HG03457 (cell line): Measurements from ENCODE around the gene SLC44A5.
"Not testable (repeated sequence)": the region's sequence is repeated elsewhere in the genome, so short reads cannot be mapped to it uniquely, and the experiment has no call there.

Source experiments
- ATAC-seq: cut with Tn5 transposase; IDR thresholded peaks from one replicate; pipeline ENCODE4 v1.9.1; 2021; ENCODE audit warnings: moderate number of reproducible peaks; ENCODE audit not compliant: unreplicated experiment

The SLC44A5 gene

GRCh38 chr1:75203415-75204277, 407.3 kb downstream of the SLC44A5 start:
- ATAC-seq: no peak

DNA sequence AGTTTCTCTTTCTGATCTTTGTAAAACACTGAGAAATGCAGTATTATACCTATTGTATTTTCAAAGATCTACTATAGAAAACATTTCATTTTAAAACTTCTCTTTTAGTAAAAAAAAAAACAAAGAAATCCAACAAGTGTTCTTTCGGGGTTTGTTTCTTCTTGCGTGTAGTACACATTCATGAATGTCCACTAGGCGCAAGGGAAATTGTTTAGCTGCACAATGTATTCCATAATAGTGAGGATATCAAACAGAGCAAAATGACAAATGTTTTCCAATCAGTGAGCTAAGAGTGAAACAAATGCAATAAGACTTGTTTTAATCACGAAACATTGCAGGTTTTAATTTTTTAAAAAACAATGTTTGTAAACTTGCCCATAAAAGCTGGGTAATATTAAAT, 408.2 kb downstream of the SLC44A5 start:
- no peak for ATAC-seq

GRCh38 chr1:75198761-75199160, 412.2 kb downstream of the SLC44A5 start:
- no peak for ATAC-seq

DNA sequence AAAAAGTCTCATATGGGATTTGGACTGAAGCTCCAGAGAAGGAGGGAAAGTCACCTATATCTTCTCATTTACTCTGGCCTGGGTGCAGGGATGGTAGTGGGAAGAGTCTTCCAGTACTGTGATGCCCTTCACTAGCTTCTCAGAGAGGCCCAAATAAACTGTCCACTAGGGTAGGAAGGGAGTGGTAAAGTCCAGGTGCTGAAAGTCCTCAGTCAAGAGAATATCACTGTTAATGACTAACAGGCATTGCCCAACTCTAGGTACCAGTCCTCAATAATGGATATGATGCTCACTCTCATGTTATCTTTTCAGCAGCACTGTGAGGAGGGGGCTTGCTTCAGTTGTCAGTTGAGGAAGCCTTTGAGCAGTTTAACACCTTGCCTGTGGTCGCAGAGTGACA, 412.8 kb downstream of the SLC44A5 start:
- no peak for ATAC-seq

DNA sequence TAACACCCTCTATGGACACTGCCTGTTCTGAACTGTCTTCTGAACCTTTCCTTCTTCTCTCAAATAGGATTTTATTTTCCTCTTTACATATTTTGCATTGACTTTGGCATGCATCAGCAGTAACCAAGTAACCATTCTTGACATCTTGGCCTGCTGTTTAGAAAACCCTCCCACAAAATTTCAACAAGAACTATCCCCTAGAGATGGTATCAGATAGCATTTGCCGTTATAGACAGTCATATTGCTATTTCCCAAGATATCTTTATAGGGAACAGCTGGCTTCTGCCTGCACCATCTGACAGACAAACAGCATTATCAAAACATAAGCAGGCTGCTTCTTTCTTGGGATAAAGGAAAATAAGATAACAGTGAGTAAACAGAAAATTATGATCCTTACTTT, 422.0 kb downstream of the SLC44A5 start:
- ATAC-seq: no peak

GRCh38 chr1:75181214-75181955, 429.5 kb downstream of the SLC44A5 start:
- ATAC-seq: not testable (repeated sequence)

- ATAC-seq: no peak
Observed at GRCh38 chr1:75174031-75174760, 436.7 kb downstream of the SLC44A5 start.

- ATAC-seq: no peak
Observed at GRCh38 chr1:75172556-75172955, 438.4 kb downstream of the SLC44A5 start.

- ATAC-seq: no peak
Observed at GRCh38 chr1:75171876-75172275, 439.0 kb downstream of the SLC44A5 start.

DNA sequence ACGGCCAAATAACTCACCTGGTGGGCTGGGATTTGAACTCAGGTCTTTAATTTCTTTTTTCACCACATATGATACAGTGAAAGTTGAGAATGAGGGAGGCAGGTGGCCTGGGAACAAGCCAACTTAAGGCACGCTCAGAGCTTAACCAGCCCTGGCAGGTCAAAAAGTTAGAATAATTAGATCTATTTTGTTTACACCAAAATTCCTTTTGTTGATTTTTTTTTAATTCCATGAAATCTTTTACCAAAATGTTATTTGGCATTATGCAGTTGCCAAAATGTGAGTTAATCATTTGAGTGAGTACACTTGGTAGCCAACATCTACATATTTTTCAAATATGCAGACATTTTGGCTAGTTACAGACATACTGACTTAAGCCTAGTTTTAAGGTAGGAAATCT, 439.9 kb downstream of the SLC44A5 start:
- no peak for ATAC-seq

DNA sequence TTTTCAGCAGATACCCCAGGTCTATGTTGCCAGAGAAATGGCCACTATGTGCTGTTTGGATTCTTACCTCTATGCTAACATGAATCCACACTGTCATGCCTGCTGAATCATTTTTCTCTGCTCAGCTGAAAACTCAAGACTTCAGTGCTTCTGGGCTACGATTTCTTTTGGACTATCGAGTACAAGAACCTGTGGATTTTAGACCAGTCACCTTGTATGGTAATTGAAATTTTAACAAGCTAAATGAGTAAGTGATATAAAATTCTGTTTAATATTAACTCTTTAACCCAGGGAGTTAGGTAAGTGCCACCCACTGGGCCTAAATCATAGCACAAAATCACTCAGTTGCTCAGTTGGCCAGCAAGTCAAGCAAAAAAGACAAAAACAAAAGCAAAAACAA, 440.9 kb downstream of the SLC44A5 start:
- no peak for ATAC-seq

DNA sequence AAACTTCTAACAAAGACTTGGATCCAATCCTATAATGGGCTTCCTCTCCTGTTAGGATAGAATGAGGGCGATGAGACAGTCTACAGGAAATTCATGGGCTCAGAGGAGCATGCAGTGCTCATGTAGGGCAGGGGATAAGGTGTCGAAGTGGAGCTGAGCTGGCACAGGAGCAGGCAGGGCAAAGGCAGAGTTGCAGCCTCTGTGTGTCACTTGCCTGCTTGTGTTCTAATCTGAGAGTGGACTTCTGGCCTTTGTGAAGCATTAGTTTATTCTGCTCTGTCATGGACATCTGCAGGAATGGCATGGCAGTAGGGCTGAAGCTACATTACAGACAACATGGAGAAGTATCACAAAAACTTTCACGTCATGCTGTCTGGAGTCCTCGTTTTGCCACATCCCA, 444.1 kb downstream of the SLC44A5 start:
- ATAC-seq: no peak

GRCh38 chr1:75165264-75165663, 445.6 kb downstream of the SLC44A5 start:
- ATAC-seq: no peak

DNA sequence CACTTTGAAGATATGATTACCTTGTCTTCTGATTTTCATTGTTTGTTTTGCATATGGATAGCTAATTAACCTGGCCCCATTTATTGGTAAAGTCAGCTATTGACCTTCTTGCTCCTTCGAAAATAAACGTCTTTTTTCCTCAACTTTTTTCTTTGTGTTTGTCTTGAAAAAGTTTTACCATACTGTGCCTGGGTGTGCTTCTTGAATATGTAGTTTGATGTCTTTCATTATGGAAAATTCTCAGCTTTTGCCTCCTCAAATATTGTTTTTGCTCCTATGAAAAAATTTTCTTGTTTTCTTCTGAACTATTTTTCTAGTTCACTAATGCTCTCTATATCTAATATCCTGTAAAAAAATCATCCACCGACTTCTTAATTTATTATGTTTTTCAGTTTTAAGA, 451.8 kb downstream of the SLC44A5 start:
- ATAC-seq: no peak
